Measurements from ENCODE around the gene LRRC47.

The LRRC47 gene

GRCh38 chr1:3730543-3731247 is 65.6 kb downstream of the LRRC47 start:
- DNase-seq, result no peak

GRCh38 chr1:3729594-3730542 is 66.4 kb downstream of the LRRC47 start:
- no peak for DNase-seq
